ENCODE measurements around the gene C7orf25.

The C7orf25 gene

DNA sequence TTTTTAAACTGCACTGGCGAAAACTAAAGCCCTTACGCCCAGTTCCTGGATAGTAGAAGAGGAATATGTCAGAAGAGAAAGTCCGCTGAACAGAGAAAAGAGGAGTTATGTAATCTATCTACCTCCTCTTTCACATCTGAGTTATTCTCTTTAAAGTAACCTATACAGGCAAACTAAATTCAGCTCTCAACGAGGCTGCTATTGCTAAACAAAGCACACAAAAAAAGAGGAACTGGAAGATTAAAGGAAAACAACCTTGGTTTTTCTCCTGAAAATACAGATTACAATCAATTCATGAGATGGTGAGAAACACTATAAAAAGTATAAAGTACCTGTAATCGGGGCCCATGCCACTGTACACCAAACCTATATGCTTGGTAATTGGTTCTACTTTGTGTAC lies 14.3 kb upstream of the C7orf25 start:
- H3K27ac ChIP-seq = no peak overlapping the region
- TF ChIP-seq CTCF (conservative IDR thresholded peaks at IDR 0.05) = no peak

GRCh38 chr7:42925630-42926029 lies 13.8 kb upstream of the C7orf25 start:
- no peak for TF ChIP-seq CTCF (conservative IDR thresholded peaks at IDR 0.05)
- H3K27ac ChIP-seq = no peak overlapping the region; the same call in 1 of the 2 replicates

DNA sequence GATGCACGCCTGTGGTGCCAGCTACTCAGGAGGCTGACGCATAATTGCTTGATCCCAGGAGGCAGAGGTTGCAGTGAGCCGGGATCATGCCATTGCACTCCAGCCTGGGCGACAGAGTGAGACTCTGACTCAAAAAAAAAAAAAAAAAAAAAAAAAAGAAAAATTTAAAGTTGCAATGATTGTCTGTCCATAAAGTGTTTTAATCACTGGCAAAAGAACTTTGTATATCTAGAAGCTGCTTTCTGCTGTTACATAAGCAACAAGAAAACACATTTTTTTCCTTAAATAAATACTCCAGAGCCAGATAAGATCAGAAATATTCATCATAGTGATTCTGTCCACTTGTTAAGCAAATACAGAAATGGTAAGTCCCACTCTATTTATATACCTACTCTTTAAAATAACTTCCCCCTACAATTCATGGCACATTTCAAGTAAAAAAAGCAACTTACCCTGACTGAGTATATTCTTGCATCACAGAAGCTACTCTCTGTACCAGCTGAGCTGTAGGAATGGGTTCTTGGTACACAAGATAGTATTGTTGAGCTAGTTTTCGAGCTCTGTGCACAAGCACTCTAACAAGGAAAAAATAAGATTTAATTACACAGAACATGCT lies 12.5 kb upstream of the C7orf25 start:
- no peak overlapping the region; the same call in 1 of the 2 replicates for H3K27ac ChIP-seq
- no peak for TF ChIP-seq CTCF (conservative IDR thresholded peaks at IDR 0.05)

- TF ChIP-seq CTCF (conservative IDR thresholded peaks at IDR 0.05) = no peak
- H3K27ac ChIP-seq = no peak overlapping the region
Measured at GRCh38 chr7:42922017-42922753, 10.3 kb upstream of the C7orf25 start.

- TF ChIP-seq CTCF (conservative IDR thresholded peaks at IDR 0.05) = no peak
- H3K27ac ChIP-seq = no peak overlapping the region
Measured at GRCh38 chr7:42915356-42915755, 3.5 kb upstream of the C7orf25 start.

- no peak overlapping the region for H3K27ac ChIP-seq
- no peak for TF ChIP-seq CTCF (conservative IDR thresholded peaks at IDR 0.05)
Measured at GRCh38 chr7:42914421-42915045, 2.7 kb upstream of the C7orf25 start.

DNA sequence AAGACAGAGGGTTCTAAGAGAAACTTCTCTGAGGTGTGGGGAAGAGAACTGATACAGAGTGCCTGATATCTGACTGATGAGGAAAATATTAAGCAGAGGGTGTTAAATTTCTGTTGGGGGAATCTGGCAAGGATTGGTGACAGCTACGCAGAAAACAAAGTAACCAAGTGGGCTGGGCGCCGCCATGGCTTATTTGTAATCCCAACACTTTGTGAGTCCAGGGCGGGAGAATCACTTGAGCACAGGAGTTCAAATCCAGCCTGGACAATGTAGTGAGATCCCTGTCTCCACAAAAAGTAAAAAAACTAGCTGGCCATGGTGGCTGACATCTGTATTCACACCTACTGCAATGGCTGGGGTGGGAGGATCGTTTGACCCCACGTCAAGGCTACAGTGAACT lies 2.1 kb upstream of the C7orf25 start:
- TF ChIP-seq CTCF (conservative IDR thresholded peaks at IDR 0.05) = no peak
- no peak overlapping the region for H3K27ac ChIP-seq
